Common myeloid progenitor, CD34-positive (primary cell): Measurements from ENCODE around the gene OR1A1.
"Not testable (repeated sequence)": the region's sequence is repeated elsewhere in the genome, so short reads cannot be mapped to it uniquely, and the experiment has no call there.

Experiments used
- CTCF ChIA-PET: fragments of 350-600 bp; sonication (Branson Sonifier 250); formaldehyde crosslinking; loops from one replicate; lab custom pipeline; 2021; ENCODE audit warnings: antibody characterized with exemption; lab: Charles Lee
- POLR2A ChIA-PET: fragments of 350-600 bp; sonication (Branson Sonifier 250); formaldehyde crosslinking; loops from one replicate; lab custom pipeline; 2021; ENCODE audit warnings: antibody characterized with exemption; lab: Charles Lee
- DNase-seq, 3 donors: peaks; one replicate each; pipeline versions ENCODE4 v3.0.0 to v3.0.0-alpha.2; 2013
- H3K27ac ChIP-seq, 2 experiments: 1 replicate in 1 of 2; 2 replicates in 1 of 2; pipeline ENCODE4 v1.7.0; 2013; ENCODE audit warnings: inconsistent platforms in 2 of 2, low read length in 2 of 2, mild to moderate bottlenecking in 2 of 2, low read depth in 1 of 2, moderate library complexity in 1 of 2; ENCODE audit not compliant: severe bottlenecking in 2 of 2, insufficient read depth in 1 of 2, poor library complexity in 1 of 2
- H3K27me3 ChIP-seq, 5 experiments: replicated peaks in 2 of 5; 1 replicate in 3 of 5; 2 replicates in 2 of 5; pipeline versions ENCODE4 v1.6.1 to v1.7.0; 2013; ENCODE audit warnings: low read length in 4 of 5, mild to moderate bottlenecking in 2 of 5, moderate library complexity in 2 of 5, inconsistent platforms in 1 of 5; ENCODE audit not compliant: insufficient read depth in 5 of 5, control insufficient read depth in 4 of 5
- H3K36me3 ChIP-seq, 4 experiments: 1 replicate in 2 of 4; 2 replicates in 2 of 4; pipeline versions ENCODE4 v1.6.1 to v1.7.0; 2013; ENCODE audit warnings: low read length in 3 of 4, control low read depth in 1 of 4, mild to moderate bottlenecking in 1 of 4; ENCODE audit not compliant: control insufficient read depth in 4 of 4, insufficient read depth in 4 of 4
- H3K4me1 ChIP-seq, 4 experiments: 1 replicate in 3 of 4; 2 replicates in 1 of 4; pipeline versions ENCODE4 v1.6.1 to v1.7.1; 2013; ENCODE audit warnings: low read length in 3 of 4, mild to moderate bottlenecking in 3 of 4, control low read depth in 1 of 4, inconsistent platforms in 1 of 4, moderate library complexity in 1 of 4; ENCODE audit not compliant: control insufficient read depth in 4 of 4, insufficient read depth in 4 of 4; ENCODE audit errors: control extremely low read depth in 1 of 4
- H3K4me3 ChIP-seq, 7 experiments: 1 replicate in 4 of 7; 2 replicates in 3 of 7; pipeline versions ENCODE4 v1.5.1 to v1.7.0; 2013; ENCODE audit warnings: mild to moderate bottlenecking in 7 of 7, low read length in 6 of 7, moderate library complexity in 6 of 7, inconsistent platforms in 2 of 7, low read depth in 2 of 7, control low read depth in 1 of 7; ENCODE audit not compliant: insufficient read depth in 4 of 7, control insufficient read depth in 1 of 7; ENCODE audit errors: extremely low read depth in 1 of 7
- H3K9me3 ChIP-seq, 5 experiments: 1 replicate in 4 of 5; 2 replicates in 1 of 5; pipeline versions ENCODE4 v1.6.1 to v1.7.1; 2013; ENCODE audit warnings: low read length in 4 of 5, mild to moderate bottlenecking in 2 of 5, inconsistent platforms in 1 of 5, low read depth in 1 of 5, moderate library complexity in 1 of 5; ENCODE audit not compliant: control insufficient read depth in 4 of 5, insufficient read depth in 2 of 5; ENCODE audit errors: control extremely low read depth in 1 of 5
- WGBS: methylation state at CpG from one replicate; pipeline ENCODE4 v1.1.5; 2013; ENCODE audit not compliant: insufficient coverage; 5-methylcytosine and 5-hydroxymethylcytosine counted together

OR1A1 gene

GRCh38 chr17:3219978-3220377 lies 12.5 kb downstream of the OR1A1 start:
- H3K27ac ChIP-seq, DNase-seq, H3K4me1 ChIP-seq, H3K27me3 ChIP-seq, POLR2A ChIA-PET, H3K9me3 ChIP-seq, H3K4me3 ChIP-seq, CTCF ChIA-PET, H3K36me3 ChIP-seq: not testable (repeated sequence)
- WGBS: 100% methylated on average over 1 of the region's 3 CpGs

- no peak overlapping the region for H3K4me3 ChIP-seq
- no peaks in the 10 kb centered on the region for H3K27me3 ChIP-seq
- no peak overlapping the region for H3K27ac ChIP-seq
- peak in 1 of 3 donors; percentile 10 for DNase-seq
- no peaks in the 10 kb centered on the region for H3K36me3 ChIP-seq
- no peaks in the 10 kb centered on the region for H3K4me1 ChIP-seq
- ChIA-PET CTCF (no interaction called here), POLR2A (no interaction called here)
- WGBS: no CpG with 5 or more reads among the region's 2 CpGs
- H3K9me3 ChIP-seq: peaks cover 0 to 3% (median 0%) of the 10 kb centered on the region in 5 experiments
Observed at GRCh38 chr17:3221850-3222249, 14.4 kb downstream of the OR1A1 start.

DNA sequence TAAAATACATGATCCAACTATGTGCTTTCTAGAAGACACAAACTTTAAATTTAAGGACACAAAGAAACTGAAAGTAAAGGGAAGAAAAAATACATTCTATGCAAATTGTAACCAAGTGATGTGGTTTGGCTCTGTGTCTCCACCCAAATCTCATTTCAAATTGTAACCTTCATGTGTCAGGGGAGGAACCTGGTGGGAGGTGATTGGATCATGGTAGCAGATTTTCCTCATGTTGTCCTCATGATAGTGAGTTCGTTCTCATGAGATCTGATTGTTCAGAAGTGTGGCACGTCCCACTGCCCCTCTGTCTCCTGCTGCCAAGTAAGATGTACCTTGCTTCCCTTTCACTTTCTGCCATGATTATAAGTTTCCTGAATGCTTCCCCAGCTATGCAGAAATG lies 15.0 kb downstream of the OR1A1 start:
- H3K27ac ChIP-seq: no peak overlapping the region
- no peaks in the 10 kb centered on the region for H3K27me3 ChIP-seq
- H3K4me1 ChIP-seq: no peaks in the 10 kb centered on the region
- ChIA-PET POLR2A (no interaction called here), CTCF (no interaction called here)
- DNase-seq: peak in 1 of 3 donors; percentile 15
- H3K9me3 ChIP-seq: peaks cover 0 to 3% (median 0%) of the 10 kb centered on the region in 5 experiments
- H3K36me3 ChIP-seq: no peaks in the 10 kb centered on the region
- WGBS: 95% methylated on average over 2 of the region's 2 CpGs
- H3K4me3 ChIP-seq: no peak overlapping the region

DNA sequence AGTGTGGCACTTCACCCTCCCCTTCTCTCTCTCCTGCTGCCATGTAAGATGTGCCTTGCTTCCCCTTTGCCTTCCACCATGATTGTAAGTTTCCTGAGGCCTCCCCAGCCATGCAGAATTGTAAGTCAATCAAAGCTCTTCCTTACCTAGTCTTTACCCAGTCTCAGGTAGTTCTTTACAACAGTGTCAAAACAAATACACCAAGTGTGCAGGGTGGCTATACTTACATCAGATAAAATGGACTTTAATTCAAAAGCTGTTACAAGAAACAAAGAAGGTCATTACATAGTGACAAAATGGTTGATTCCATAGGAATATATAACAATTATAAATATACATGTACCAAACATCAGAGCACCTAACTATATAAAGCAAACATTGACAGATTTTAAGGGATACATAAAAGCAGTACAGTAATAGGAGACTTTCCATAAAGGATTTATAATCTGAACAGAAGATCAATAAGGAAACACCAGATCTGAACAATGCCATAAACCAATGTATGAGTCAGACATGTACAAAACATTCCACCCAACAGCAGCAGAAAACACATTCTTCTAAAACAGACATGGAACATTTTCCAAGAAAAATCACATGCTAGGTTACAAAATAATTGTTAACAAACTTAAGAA lies 17.4 kb downstream of the OR1A1 start:
- H3K4me1 ChIP-seq, H3K36me3 ChIP-seq, H3K27me3 ChIP-seq, CTCF ChIA-PET, POLR2A ChIA-PET, H3K9me3 ChIP-seq, H3K4me3 ChIP-seq, H3K27ac ChIP-seq, DNase-seq: not testable (repeated sequence)

GRCh38 chr17:3232300-3232699 lies 24.8 kb downstream of the OR1A1 start:
- H3K4me1 ChIP-seq, CTCF ChIA-PET, POLR2A ChIA-PET, H3K27me3 ChIP-seq, H3K4me3 ChIP-seq, H3K36me3 ChIP-seq, H3K9me3 ChIP-seq, DNase-seq, H3K27ac ChIP-seq: not testable (repeated sequence)
- WGBS: 100% methylated on average over 1 of the region's 8 CpGs

DNA sequence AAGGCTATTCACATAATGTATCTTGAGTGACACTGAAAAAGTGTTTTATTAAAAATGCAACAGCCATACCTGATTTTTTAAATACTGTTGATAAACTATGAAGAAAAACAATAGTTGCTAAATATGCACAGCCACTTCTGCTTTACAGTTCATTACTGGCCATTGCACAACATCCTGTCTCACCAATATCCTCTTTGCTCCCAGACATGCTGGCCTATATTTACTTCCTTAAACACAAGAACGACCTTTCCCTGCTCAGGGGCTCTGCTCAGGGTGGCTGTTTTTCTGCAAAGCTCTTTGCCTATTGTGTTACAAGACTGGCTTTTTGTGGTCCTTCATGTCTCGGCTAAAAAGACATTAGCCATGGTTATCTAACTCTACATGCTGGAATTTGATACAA lies 31.2 kb downstream of the OR1A1 start:
- H3K4me1 ChIP-seq, CTCF ChIA-PET, H3K4me3 ChIP-seq, H3K9me3 ChIP-seq, H3K36me3 ChIP-seq, H3K27ac ChIP-seq, H3K27me3 ChIP-seq, POLR2A ChIA-PET: not testable (repeated sequence)
- DNase-seq: peak; percentile 30 to 89 (median 73)
- no CpG with 5 or more reads among the region's 2 CpGs for WGBS

DNA sequence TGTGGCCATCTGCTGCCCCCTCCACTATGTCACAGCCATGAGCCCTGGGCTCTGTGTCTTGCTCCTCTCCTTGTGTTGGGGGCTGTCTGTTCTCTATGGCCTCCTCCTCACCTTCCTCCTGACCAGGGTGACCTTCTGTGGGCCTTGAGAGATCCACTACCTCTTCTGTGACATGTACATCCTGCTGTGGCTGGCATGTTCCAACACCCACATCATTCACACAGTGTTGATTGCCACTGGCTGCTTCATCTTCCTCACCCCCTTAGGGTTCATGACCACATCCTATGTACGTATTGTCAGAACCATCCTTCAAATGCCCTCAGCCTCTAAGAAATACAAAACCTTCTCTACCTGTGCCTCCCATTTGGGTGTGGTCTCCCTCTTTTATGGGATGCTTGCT lies 33.6 kb downstream of the OR1A1 start:
- H3K4me3 ChIP-seq, CTCF ChIA-PET, POLR2A ChIA-PET, H3K27me3 ChIP-seq, DNase-seq, H3K9me3 ChIP-seq, H3K4me1 ChIP-seq, H3K27ac ChIP-seq, H3K36me3 ChIP-seq: not testable (repeated sequence)
- WGBS: no CpG with 5 or more reads among the region's 1 CpG
